WERI-Rb-1 (cell line): ENCODE results near the gene PSAT1.

Experiments
- DNase-seq: peaks from one replicate; pipeline ENCODE4 v3.0.0-alpha.2; 2020
- H3K27ac ChIP-seq: fragments of 250-450 bp; sonication (Bioruptor Pico); 2 replicates; pipeline ENCODE4 v1.5.1; 2020; ENCODE audit warnings: mild to moderate bottlenecking, moderate library complexity
- H3K27me3 ChIP-seq: fragments of 250-450 bp; sonication (Bioruptor Pico); 2 replicates; pipeline ENCODE4 v1.5.1; 2021; ENCODE audit warnings: mild to moderate bottlenecking, low read depth, moderate library complexity; ENCODE audit not compliant: insufficient read depth, severe bottlenecking
- H3K36me3 ChIP-seq: fragments of 250-450 bp; sonication (Bioruptor Pico); 2 replicates; pipeline ENCODE4 v1.5.1; 2020; ENCODE audit warnings: mild to moderate bottlenecking, moderate library complexity
- H3K4me3 ChIP-seq: 2 replicates; pipeline ENCODE4 v1.5.1; 2011; ENCODE audit warnings: low read depth, mild to moderate bottlenecking, control low read depth, low read length
- H3K9me3 ChIP-seq: fragments of 250-450 bp; sonication (Bioruptor Pico); 2 replicates; pipeline ENCODE4 v1.5.1; 2021; ENCODE audit warnings: mild to moderate bottlenecking, moderate library complexity; ENCODE audit not compliant: severe bottlenecking
- TF ChIP-seq, protein P1 (sequence below): IDR thresholded peaks from 2 replicates; pipeline ENCODE4 v1.5.1; 2011; ENCODE audit warnings: low read depth, mild to moderate bottlenecking, control low read depth, inconsistent platforms, low read length

Gene PSAT1

DNA sequence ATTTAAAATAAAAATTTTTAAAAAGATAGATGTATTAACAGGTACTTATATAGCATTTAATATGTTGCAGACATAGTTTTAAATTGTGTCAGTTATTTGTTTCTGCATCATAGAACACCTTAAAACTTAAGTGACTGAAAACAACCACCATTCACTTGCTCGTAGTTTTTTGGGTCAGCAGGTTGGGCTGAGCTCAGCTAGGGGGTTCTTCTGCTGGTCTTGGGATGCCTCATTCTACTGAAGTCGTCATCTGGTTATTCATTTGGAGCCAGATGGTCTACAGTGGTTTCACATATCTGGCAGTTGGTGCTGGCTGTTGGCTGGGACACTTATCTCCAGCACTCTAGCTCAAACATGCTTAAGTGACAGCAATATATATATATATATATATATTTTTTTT, 29.6 kb downstream of the PSAT1 start:
- Histone ChIP-seq H3K9me3 (no peaks in the 10 kb centered on the region), H3K4me3 (no peak overlapping the region), H3K36me3 (no peaks in the 10 kb centered on the region), H3K27ac (no peak overlapping the region), H3K27me3 (no peaks in the 10 kb centered on the region)
- DNase-seq: no peak
- TF ChIP-seq, protein P1, sequence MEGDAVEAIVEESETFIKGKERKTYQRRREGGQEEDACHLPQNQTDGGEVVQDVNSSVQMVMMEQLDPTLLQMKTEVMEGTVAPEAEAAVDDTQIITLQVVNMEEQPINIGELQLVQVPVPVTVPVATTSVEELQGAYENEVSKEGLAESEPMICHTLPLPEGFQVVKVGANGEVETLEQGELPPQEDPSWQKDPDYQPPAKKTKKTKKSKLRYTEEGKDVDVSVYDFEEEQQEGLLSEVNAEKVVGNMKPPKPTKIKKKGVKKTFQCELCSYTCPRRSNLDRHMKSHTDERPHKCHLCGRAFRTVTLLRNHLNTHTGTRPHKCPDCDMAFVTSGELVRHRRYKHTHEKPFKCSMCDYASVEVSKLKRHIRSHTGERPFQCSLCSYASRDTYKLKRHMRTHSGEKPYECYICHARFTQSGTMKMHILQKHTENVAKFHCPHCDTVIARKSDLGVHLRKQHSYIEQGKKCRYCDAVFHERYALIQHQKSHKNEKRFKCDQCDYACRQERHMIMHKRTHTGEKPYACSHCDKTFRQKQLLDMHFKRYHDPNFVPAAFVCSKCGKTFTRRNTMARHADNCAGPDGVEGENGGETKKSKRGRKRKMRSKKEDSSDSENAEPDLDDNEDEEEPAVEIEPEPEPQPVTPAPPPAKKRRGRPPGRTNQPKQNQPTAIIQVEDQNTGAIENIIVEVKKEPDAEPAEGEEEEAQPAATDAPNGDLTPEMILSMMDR: no peak

DNA sequence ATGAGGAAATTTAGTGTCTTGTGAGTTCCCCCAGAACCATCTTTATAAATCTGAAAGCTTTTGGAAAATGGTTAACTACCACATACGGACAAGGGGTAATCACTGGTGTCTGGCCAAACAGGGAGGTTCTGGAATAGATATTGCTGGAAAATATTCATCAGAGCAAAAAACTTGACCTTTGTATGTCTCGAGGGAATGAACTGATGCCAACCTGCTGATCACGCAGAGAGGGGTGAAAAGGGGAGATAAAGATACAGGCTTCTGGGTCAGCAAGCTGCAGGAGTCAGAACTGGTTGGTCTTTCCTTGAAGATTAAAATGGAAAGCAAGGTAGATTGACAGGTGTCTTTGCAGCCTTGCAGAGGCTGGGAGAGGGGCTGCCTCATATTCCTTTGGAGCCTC, 35.5 kb downstream of the PSAT1 start:
- Histone ChIP-seq H3K4me3 (no peak overlapping the region), H3K36me3 (no peaks in the 10 kb centered on the region), H3K27ac (no peak overlapping the region), H3K9me3 (no peaks in the 10 kb centered on the region), H3K27me3 (no peaks in the 10 kb centered on the region)
- TF ChIP-seq, protein P1: no peak
- DNase-seq: no peak

DNA sequence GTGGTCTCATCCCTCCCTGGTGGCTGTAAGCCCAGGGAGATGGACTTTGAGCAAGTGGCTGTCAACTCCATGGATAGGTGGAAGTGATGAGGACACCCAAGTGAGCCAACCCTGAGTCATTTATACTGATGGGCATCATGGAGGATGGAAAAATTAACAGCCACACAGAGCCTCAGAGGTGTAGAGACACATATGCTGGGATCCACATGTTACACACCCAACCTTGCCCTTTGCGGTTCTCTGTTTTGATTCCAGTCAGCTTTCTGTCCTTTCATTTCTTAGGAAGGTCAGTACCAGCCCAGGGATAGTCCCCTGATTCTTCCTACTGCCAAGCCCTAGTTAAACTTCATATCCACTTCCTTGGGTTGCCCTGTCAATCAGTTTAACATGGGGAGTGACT, 51.9 kb downstream of the PSAT1 start:
- Histone ChIP-seq H3K27me3 (no peaks in the 10 kb centered on the region), H3K4me3 (no peak overlapping the region), H3K9me3 (peaks cover 2% of the 10 kb centered on the region), H3K36me3 (no peaks in the 10 kb centered on the region), H3K27ac (no peak overlapping the region)
- TF ChIP-seq, protein P1: no peak
- DNase-seq: no peak

DNA sequence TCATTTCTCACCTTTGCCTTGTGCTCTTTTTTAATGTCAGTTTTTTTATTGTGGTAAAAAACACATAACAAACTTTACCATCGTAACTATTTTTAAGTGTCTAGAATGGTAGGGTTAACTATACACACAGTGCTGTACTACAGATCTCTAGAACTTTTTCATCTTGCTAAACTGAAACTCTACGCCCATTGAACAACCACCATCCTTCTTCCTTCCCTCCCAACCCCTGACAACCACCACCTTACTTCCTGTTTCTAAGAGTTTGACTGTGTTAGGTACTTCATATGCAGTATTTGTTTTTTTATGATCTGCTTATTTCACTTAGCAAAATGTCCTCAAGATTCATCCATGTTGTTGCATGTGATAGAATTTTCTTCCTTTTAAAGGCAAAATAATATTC, 54.9 kb downstream of the PSAT1 start:
- DNase-seq: no peak
- Histone ChIP-seq H3K9me3 (no peaks in the 10 kb centered on the region), H3K27ac (no peak overlapping the region), H3K36me3 (no peaks in the 10 kb centered on the region), H3K27me3 (no peaks in the 10 kb centered on the region), H3K4me3 (no peak overlapping the region)
- TF ChIP-seq, protein P1: no peak

DNA sequence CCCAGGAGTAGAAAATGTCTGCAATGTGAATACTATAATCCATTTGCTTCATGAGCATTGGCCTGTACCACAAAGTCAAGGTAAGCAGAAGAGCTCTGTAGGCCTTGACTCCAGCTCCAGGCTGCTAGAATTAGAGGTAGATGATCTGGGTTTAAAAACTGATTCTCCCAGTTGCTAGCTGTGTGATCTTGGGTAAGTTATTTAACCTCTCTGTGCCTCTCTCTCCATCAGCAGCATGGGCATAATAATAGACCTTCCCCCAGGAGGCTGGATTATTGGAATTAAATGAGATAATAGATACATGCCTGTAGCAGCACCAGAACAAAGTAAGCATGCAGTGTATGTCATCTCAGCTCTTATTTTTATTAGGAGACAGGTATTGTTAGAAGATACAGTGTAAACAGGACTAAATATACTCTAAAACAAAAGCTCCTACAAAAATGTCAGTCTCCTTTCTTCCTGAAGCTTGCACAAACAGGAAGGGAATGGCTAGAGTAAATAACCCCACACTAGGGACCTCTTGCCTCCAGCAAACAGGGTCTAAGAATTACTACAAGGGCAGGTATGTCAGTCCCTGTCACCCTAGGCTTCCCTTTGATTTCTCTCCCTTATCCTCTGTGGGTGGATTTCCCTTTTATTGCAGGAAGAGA, 57.5 kb downstream of the PSAT1 start:
- Histone ChIP-seq H3K36me3 (no peaks in the 10 kb centered on the region), H3K27ac (no peak overlapping the region), H3K27me3 (no peaks in the 10 kb centered on the region), H3K9me3 (no peaks in the 10 kb centered on the region), H3K4me3 (no peak overlapping the region)
- TF ChIP-seq, protein P1: no peak
- no peak for DNase-seq

DNA sequence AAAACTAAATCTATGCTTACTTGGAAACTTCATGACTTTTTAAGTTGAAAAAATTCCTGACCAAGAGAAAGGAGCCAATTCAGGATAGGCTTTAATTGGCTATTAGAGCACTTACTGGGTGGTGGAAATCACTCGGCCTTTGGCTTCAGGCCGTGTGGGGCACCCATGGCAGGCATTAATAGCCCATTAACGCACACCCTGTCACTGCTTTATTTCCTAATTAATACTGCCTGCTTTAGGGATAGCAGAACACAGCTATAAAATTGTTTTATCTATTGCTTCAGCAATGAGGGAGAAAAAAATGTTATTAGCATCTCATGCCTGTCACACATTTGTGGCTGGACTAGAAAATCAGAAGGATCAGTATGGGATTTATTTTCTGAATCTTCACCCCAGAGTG, 58.1 kb downstream of the PSAT1 start:
- no peak for DNase-seq
- Histone ChIP-seq H3K9me3 (no peaks in the 10 kb centered on the region), H3K27me3 (no peaks in the 10 kb centered on the region), H3K27ac (no peak overlapping the region), H3K36me3 (no peaks in the 10 kb centered on the region), H3K4me3 (no peak overlapping the region)
- TF ChIP-seq, protein P1: no peak
